ENCODE results near the gene KIAA1671. TPM values are rescaled to one million over a fixed set of nuclear protein-coding genes. Genes with fewer than 3 reads are reported as not detected.
"Not testable (repeated sequence)": the region's sequence is repeated elsewhere in the genome, so short reads cannot be mapped to it uniquely, and the experiment has no call there.

Gene KIAA1671
- total RNA-seq, 6 donors from 2014 or later = 30.9 to 57.7 (median 42.1) TPM

DNA sequence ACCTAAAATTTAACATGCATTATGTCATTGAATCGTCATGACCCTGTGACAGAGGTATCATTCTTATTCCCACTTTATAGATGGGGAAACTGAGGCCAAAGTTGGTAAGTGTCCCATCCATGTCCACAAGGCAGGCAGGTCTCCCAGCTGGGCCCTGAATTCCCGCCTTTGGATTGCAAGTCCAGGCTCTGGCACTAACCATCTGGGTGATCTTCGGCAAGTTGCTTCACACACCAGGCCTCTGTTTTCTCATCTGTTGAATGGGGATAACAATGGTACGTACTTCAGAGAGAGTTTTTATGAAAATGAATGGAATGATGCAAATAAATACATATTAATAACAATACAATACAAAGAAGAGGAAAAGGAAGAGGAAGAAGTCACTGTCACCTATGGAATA, 250.6 kb downstream of the KIAA1671 start:
- no peak overlapping the region for H3K27ac ChIP-seq
- no peaks in the 10 kb centered on the region for H3K9me3 ChIP-seq
- WGBS, 2 donors = 91 to 92% methylated on average over 4 of the region's 4 CpGs
- no peaks in the 10 kb centered on the region for H3K27me3 ChIP-seq
- TF ChIP-seq EP300 (IDR thresholded peaks at IDR 0.05) = no peak
- TF ChIP-seq POLR2A (IDR thresholded peaks at IDR 0.05) = no peak
- TF ChIP-seq POLR2AphosphoS5 (IDR thresholded peaks at IDR 0.05) = no peak
- TF ChIP-seq, protein P1, sequence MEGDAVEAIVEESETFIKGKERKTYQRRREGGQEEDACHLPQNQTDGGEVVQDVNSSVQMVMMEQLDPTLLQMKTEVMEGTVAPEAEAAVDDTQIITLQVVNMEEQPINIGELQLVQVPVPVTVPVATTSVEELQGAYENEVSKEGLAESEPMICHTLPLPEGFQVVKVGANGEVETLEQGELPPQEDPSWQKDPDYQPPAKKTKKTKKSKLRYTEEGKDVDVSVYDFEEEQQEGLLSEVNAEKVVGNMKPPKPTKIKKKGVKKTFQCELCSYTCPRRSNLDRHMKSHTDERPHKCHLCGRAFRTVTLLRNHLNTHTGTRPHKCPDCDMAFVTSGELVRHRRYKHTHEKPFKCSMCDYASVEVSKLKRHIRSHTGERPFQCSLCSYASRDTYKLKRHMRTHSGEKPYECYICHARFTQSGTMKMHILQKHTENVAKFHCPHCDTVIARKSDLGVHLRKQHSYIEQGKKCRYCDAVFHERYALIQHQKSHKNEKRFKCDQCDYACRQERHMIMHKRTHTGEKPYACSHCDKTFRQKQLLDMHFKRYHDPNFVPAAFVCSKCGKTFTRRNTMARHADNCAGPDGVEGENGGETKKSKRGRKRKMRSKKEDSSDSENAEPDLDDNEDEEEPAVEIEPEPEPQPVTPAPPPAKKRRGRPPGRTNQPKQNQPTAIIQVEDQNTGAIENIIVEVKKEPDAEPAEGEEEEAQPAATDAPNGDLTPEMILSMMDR (IDR thresholded peaks at IDR 0.05) = no peak
- ATAC-seq (ENCODE audit: low FRiP score in 2 of 2) (no peak), DNase-seq (no peak)
- H3K36me3 ChIP-seq = peaks cover 0 to 9% (median under 1%) of the 10 kb centered on the region in 4 donors
- H3K4me1 ChIP-seq = no peaks in the 10 kb centered on the region
- no peak overlapping the region for H3K4me3 ChIP-seq

DNA sequence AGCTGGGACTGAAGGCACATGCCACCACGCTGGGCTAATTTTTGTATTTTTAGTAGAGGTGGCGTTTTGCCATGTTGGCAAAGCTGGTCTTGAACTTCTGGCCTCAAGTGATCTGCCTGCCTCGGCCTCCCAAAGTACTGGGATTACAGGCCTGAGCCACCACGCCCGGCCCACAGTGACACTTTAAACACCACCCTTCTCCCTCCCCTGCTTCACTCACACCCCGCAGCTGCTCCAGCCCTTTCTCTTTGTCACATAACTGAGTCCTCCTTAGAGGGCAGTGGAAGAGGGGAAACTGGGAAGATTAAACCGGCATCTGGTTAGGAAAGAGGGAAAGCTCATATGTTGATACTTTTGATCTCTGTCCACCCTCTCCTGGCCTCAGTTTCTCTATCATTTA, 252.0 kb downstream of the KIAA1671 start:
- WGBS, 2 donors = 84 to 93% methylated on average over 7 of the region's 7 CpGs
- not testable (repeated sequence) for ATAC-seq (ENCODE audit: low FRiP score in 2 of 2); H3K4me1 ChIP-seq; H3K27me3 ChIP-seq; H3K27ac ChIP-seq; H3K9me3 ChIP-seq; DNase-seq; H3K4me3 ChIP-seq; H3K36me3 ChIP-seq

DNA sequence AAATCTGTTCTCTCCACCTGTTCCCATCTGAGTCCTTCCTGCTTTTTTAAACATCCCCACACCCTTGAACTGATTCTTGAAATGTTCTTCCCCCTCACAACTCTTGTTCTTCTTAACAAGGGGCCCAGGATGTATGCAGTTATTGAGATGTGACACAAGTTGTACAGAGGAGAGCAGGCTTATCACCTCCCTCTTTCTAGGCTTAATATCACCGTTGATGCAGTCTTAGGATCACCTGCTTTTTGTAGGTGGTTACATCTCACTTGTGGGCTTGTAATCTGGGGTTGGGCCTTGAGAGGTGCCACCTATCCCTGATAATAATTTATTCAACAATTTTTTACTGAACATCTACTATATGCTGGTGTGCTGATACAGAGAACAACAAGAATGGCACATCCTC, 253.3 kb downstream of the KIAA1671 start:
- no peak for ATAC-seq (ENCODE audit: low FRiP score in 2 of 2)
- WGBS, 2 donors = 81 to 87% methylated on average over 1 of the region's 1 CpG

DNA sequence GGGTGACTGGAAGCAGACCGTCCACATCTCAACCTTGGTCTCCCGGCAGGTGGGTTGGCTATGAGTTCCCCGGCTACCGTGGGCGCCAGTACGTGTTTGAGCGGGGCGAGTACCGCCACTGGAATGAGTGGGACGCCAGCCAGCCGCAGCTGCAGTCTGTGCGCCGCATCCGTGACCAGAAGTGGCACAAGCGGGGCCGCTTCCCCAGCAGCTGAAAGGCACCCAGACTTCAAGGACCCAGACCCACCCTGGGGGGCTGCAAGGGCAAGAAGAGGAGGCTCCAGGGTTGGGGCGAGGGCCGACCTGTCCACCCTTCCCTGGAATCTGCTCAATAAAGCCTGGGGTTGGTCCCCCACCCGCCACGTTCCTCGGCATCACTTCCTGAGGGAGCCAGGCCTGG, 254.5 kb downstream of the KIAA1671 start:
- Histone ChIP-seq H3K9me3 (no peaks in the 10 kb centered on the region), H3K27me3 (no peaks in the 10 kb centered on the region), H3K4me3 (no peak overlapping the region), H3K4me1 (no peaks in the 10 kb centered on the region), H3K36me3 (no peaks in the 10 kb centered on the region), H3K27ac (no peak overlapping the region)
- peak in 1 of 2 donors; percentile 61 for DNase-seq
- ATAC-seq (ENCODE audit: low FRiP score in 2 of 2) = no peak
- 75 to 88% methylated on average over 1 to 21 of the region's 21 CpGs for WGBS, 2 donors
- TF ChIP-seq POLR2A (IDR thresholded peaks at IDR 0.05) = no peak
- TF ChIP-seq, protein P1 (IDR thresholded peaks at IDR 0.05) = no peak
- TF ChIP-seq POLR2AphosphoS5 (IDR thresholded peaks at IDR 0.05) = no peak
- no peak for TF ChIP-seq EP300 (IDR thresholded peaks at IDR 0.05)

More for the DNA sequence above, 253.3 kb downstream of the KIAA1671 start:
- no peak for DNase-seq
- Histone ChIP-seq H3K36me3 (peaks cover 0 to 8% (median 0%) of the 10 kb centered on the region in 4 donors), H3K4me1 (no peaks in the 10 kb centered on the region), H3K27ac (no peak overlapping the region), H3K4me3 (no peak overlapping the region), H3K9me3 (no peaks in the 10 kb centered on the region), H3K27me3 (no peaks in the 10 kb centered on the region)
- TF ChIP-seq, protein P1 (IDR thresholded peaks at IDR 0.05) = no peak
- TF ChIP-seq POLR2AphosphoS5 (IDR thresholded peaks at IDR 0.05) (no peak), POLR2A (IDR thresholded peaks at IDR 0.05) (no peak), EP300 (IDR thresholded peaks at IDR 0.05) (no peak)

DNA sequence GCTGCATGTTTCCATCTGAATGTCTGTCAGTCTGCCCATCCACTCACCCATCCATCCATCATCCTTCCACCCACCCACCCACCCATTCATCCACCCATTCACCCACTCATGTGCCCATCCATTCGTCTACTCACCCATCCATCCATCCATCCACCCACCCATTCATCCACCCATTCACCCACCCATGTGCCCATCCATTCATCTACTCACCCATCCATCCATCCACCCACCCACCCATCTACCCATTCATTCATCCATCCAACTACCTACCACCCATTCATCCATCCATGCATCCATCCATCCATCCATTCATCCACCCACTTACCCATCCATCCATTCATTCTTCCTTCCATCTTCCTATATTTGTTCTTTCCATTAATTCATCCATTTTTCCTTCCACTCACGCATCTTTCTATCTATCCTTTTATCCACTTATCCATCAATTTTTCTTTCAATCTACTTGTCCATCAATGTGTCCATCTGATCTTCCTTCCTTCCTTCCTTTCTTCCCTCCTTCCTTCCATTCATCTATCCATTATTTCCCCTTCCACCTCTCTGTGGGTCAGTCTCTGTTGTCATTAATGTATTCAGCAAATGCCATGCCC, 255.1 kb downstream of the KIAA1671 start:
- ATAC-seq (ENCODE audit: low FRiP score in 2 of 2) (no peak), DNase-seq (no peak)
- Histone ChIP-seq H3K27me3 (no peaks in the 10 kb centered on the region), H3K36me3 (no peaks in the 10 kb centered on the region), H3K9me3 (no peaks in the 10 kb centered on the region), H3K27ac (no peak overlapping the region), H3K4me1 (no peaks in the 10 kb centered on the region), H3K4me3 (no peak overlapping the region)
- 81 to 100% methylated on average over 1 of the region's 2 CpGs for WGBS, 2 donors
- TF ChIP-seq, protein P1 (IDR thresholded peaks at IDR 0.05) = no peak
- TF ChIP-seq EP300 (IDR thresholded peaks at IDR 0.05) (no peak), POLR2AphosphoS5 (IDR thresholded peaks at IDR 0.05) (no peak), POLR2A (IDR thresholded peaks at IDR 0.05) (no peak)
